ENCODE data around the gene MITF. TPM values are rescaled to one million over a fixed set of nuclear protein-coding genes. Genes with fewer than 3 reads are reported as not detected.

Gene MITF
- total RNA-seq, 2 donors from 2014 or later, result 1.8 to 3.0 TPM

DNA sequence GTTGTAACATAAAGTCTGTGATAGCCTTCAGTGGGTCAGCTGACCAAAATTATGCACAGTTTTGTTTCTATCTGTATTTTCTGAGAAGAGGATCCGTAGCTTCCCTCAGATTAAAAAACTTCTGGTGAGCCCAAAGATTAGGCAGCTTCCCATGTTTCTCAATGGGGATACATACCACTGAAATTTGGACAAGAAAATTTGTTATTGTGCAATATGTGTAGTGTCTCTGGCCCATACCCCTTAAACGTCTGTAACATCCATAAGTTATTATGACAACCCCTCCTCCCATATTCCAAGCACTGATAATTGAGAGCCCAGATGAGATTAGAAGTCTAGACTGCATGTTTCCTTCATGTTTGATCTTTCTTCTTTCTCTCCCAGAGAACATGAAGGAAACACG lies 1.9 kb upstream of the MITF start:
- H3K27ac Mint-ChIP-seq, result no peak overlapping the region
- H3K9me3 ChIP-seq (ENCODE audit: control insufficient read depth, low read length), result no peaks in the 10 kb centered on the region

DNA sequence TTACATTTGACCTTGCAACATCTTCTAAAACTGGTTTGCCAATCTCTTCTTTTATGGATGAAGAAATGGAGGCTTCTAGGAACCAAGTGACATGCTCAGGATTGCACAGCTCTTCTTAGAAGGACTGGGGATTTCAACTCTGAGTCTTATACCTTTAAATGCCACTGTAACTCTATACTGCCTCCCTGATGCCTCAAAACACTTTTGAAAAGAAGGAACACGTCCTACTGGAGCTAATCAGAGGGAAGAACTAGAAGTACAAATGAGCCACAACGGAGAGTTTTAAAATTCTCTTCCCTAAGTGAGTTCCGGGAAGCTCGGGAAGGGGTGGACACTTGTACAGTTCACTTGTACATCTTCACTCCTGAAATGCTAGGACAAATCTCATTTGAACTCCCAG lies 949 bp upstream of the MITF start:
- Histone ChIP-seq H3K9ac (ENCODE audit: extremely low read depth, low read length, poor library complexity, severe bottlenecking) (no peak overlapping the region), H3K36me3 (ENCODE audit: control insufficient read depth, insufficient read depth, low read length) (no peaks in the 10 kb centered on the region), H3K9me3 (ENCODE audit: control insufficient read depth, low read length) (no peaks in the 10 kb centered on the region), H3K27me3 (ENCODE audit: control insufficient read depth, insufficient read depth, low read length, poor library complexity, severe bottlenecking) (peaks cover 89% of the 10 kb centered on the region), H3K4me3 (ENCODE audit: low read length) (peak overlapping the region; percentile 92), H3K4me1 (ENCODE audit: control insufficient read depth, insufficient read depth, low read length) (no peaks in the 10 kb centered on the region), H3K27ac (ENCODE audit: low read depth, low read length) (no peak overlapping the region)
- Mint-ChIP-seq H3K27ac (no peak overlapping the region), H3K4me1 (peaks cover 13% of the 10 kb centered on the region), H3K4me3 (peak overlapping the region; percentile 76), H3K27me3 (ENCODE audit: insufficient read depth) (peaks cover 72% of the 10 kb centered on the region), H3K9me3 (no peaks in the 10 kb centered on the region), H3K36me3 (ENCODE audit: low read depth) (no peaks in the 10 kb centered on the region)
- TF ChIP-seq, protein P1, sequence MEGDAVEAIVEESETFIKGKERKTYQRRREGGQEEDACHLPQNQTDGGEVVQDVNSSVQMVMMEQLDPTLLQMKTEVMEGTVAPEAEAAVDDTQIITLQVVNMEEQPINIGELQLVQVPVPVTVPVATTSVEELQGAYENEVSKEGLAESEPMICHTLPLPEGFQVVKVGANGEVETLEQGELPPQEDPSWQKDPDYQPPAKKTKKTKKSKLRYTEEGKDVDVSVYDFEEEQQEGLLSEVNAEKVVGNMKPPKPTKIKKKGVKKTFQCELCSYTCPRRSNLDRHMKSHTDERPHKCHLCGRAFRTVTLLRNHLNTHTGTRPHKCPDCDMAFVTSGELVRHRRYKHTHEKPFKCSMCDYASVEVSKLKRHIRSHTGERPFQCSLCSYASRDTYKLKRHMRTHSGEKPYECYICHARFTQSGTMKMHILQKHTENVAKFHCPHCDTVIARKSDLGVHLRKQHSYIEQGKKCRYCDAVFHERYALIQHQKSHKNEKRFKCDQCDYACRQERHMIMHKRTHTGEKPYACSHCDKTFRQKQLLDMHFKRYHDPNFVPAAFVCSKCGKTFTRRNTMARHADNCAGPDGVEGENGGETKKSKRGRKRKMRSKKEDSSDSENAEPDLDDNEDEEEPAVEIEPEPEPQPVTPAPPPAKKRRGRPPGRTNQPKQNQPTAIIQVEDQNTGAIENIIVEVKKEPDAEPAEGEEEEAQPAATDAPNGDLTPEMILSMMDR (conservative IDR thresholded peaks at IDR 0.05), result no peak
- DNase-seq, result no peak
- 8 to 10% methylated on average over 4 of the region's 4 CpGs for WGBS, 2 experiments (ENCODE audit: insufficient coverage in 1 of 2, insufficient read length in 1 of 2)

More for the DNA sequence above, 1.9 kb upstream of the MITF start:
- H3K27ac ChIP-seq (ENCODE audit: low read depth, low read length), result no peak overlapping the region
- Mint-ChIP-seq H3K27me3 (ENCODE audit: insufficient read depth) (peaks cover 74% of the 10 kb centered on the region), H3K36me3 (ENCODE audit: low read depth) (no peaks in the 10 kb centered on the region), H3K4me3 (no peak overlapping the region), H3K9me3 (no peaks in the 10 kb centered on the region), H3K4me1 (peaks cover 13% of the 10 kb centered on the region)
- no peak for DNase-seq
- no peak overlapping the region for H3K9ac ChIP-seq (ENCODE audit: extremely low read depth, low read length, poor library complexity, severe bottlenecking)
- WGBS, 2 experiments (ENCODE audit: insufficient coverage in 1 of 2, insufficient read length in 1 of 2), result 64% methylated on average over 3 of the region's 3 CpGs; no CpG with 5 or more reads in 1 of the 2 experiments
- no peaks in the 10 kb centered on the region for H3K36me3 ChIP-seq (ENCODE audit: control insufficient read depth, insufficient read depth, low read length)
- TF ChIP-seq, protein P1 (conservative IDR thresholded peaks at IDR 0.05), result no peak
- peaks cover 88% of the 10 kb centered on the region for H3K27me3 ChIP-seq (ENCODE audit: control insufficient read depth, insufficient read depth, low read length, poor library complexity, severe bottlenecking)
- no peak overlapping the region for H3K4me3 ChIP-seq (ENCODE audit: low read length)
- no peaks in the 10 kb centered on the region for H3K4me1 ChIP-seq (ENCODE audit: control insufficient read depth, insufficient read depth, low read length)

DNA sequence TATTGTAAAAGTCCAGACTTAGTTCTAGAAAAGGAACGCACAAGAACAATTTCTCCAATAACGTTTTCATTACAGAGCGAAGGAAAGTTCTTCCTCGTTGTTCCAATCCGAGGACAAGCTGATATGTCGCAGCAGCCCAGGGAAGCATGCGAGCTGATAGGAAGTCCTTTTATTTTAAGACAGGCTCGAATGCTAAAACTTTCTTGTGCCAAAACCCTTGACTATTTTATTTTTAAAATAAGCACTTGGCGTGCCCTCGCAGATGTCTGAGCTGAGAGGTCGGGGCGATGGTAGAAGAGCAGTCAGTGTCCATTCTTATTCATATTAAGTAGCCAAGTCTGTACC lies 433 bp upstream of the MITF start:
- peaks cover 67% of the 10 kb centered on the region for H3K27me3 Mint-ChIP-seq (ENCODE audit: insufficient read depth)
- H3K9ac ChIP-seq (ENCODE audit: extremely low read depth, low read length, poor library complexity, severe bottlenecking), result peak overlapping the region; percentile 39
- H3K9me3 Mint-ChIP-seq, result no peaks in the 10 kb centered on the region
- no peaks in the 10 kb centered on the region for H3K36me3 Mint-ChIP-seq (ENCODE audit: low read depth)
- no peaks in the 10 kb centered on the region for H3K9me3 ChIP-seq (ENCODE audit: control insufficient read depth, low read length)
- H3K36me3 ChIP-seq (ENCODE audit: control insufficient read depth, insufficient read depth, low read length), result no peaks in the 10 kb centered on the region
- H3K4me1 ChIP-seq (ENCODE audit: control insufficient read depth, insufficient read depth, low read length), result no peaks in the 10 kb centered on the region
- DNase-seq, result no peak
- peak overlapping the region; percentile 76 for H3K4me3 Mint-ChIP-seq
- H3K27me3 ChIP-seq (ENCODE audit: control insufficient read depth, insufficient read depth, low read length, poor library complexity, severe bottlenecking), result peaks cover 89% of the 10 kb centered on the region
- peaks cover 13% of the 10 kb centered on the region for H3K4me1 Mint-ChIP-seq
- H3K27ac ChIP-seq (ENCODE audit: low read depth, low read length), result no peak overlapping the region
- TF ChIP-seq, protein P1 (conservative IDR thresholded peaks at IDR 0.05), result no peak
- WGBS, 2 experiments (ENCODE audit: insufficient coverage in 1 of 2, insufficient read length in 1 of 2), result 2 to 6% methylated on average over 10 to 12 of the region's 12 CpGs
- H3K4me3 ChIP-seq (ENCODE audit: low read length), result peak overlapping the region; percentile 92
- no peak overlapping the region for H3K27ac Mint-ChIP-seq
